WERI-Rb-1 (cell line): ENCODE results near the gene PNLIP.

Experiments used
- DNase-seq: peaks from one replicate; pipeline ENCODE4 v3.0.0-alpha.2; 2020
- H3K27ac ChIP-seq: fragments of 250-450 bp; sonication (Bioruptor Pico); 2 replicates; pipeline ENCODE4 v1.5.1; 2020; ENCODE audit warnings: mild to moderate bottlenecking, moderate library complexity
- H3K27me3 ChIP-seq: fragments of 250-450 bp; sonication (Bioruptor Pico); 2 replicates; pipeline ENCODE4 v1.5.1; 2021; ENCODE audit warnings: mild to moderate bottlenecking, low read depth, moderate library complexity; ENCODE audit not compliant: insufficient read depth, severe bottlenecking
- H3K36me3 ChIP-seq: fragments of 250-450 bp; sonication (Bioruptor Pico); 2 replicates; pipeline ENCODE4 v1.5.1; 2020; ENCODE audit warnings: mild to moderate bottlenecking, moderate library complexity
- H3K4me3 ChIP-seq: 2 replicates; pipeline ENCODE4 v1.5.1; 2011; ENCODE audit warnings: low read depth, mild to moderate bottlenecking, control low read depth, low read length
- H3K9me3 ChIP-seq: fragments of 250-450 bp; sonication (Bioruptor Pico); 2 replicates; pipeline ENCODE4 v1.5.1; 2021; ENCODE audit warnings: mild to moderate bottlenecking, moderate library complexity; ENCODE audit not compliant: severe bottlenecking
- CTCF ChIP-seq: IDR thresholded peaks from 2 replicates; pipeline ENCODE4 v1.5.1; 2011; ENCODE audit warnings: low read depth, mild to moderate bottlenecking, control low read depth, inconsistent platforms, low read length

Gene PNLIP

DNA sequence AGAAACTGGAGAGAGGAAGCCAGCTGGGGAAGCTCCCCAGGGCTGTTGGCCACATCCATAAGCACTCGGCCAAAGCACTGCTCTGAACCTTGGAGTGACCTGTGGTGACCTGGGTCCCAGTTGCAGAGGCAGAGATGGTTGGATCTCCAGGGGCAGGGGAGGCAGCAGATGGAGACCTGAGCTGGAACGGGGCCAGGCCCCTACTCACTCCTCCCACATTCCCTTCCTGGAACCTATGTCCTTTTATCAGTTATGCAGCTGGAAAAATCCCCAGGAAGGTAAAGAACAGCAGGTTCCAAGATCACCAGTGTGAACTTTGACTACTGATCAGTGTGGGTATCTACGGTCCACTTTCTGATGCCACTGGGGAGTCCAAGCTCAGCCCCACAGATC is 65.4 kb downstream of the PNLIP start:
- no peaks in the 10 kb centered on the region for H3K27me3 ChIP-seq
- no peak overlapping the region for H3K4me3 ChIP-seq
- H3K27ac ChIP-seq, result no peak overlapping the region
- no peak for TF ChIP-seq CTCF
- H3K36me3 ChIP-seq, result no peaks in the 10 kb centered on the region
- no peaks in the 10 kb centered on the region for H3K9me3 ChIP-seq
- DNase-seq, result no peak

GRCh38 chr10:116612107-116612769 is 66.5 kb downstream of the PNLIP start:
- H3K4me3 ChIP-seq, result no peak overlapping the region
- no peaks in the 10 kb centered on the region for H3K9me3 ChIP-seq

GRCh38 chr10:116613471-116613870 is 67.7 kb downstream of the PNLIP start:
- H3K36me3 ChIP-seq, result no peaks in the 10 kb centered on the region
- no peak for TF ChIP-seq CTCF
- no peak overlapping the region for H3K27ac ChIP-seq
- H3K27me3 ChIP-seq, result no peaks in the 10 kb centered on the region
- DNase-seq, result no peak
- H3K9me3 ChIP-seq, result no peaks in the 10 kb centered on the region
- H3K4me3 ChIP-seq, result no peak overlapping the region

More at GRCh38 chr10:116612107-116612769, 66.5 kb downstream of the PNLIP start:
- TF ChIP-seq CTCF, result no peak
- no peaks in the 10 kb centered on the region for H3K27me3 ChIP-seq
- H3K27ac ChIP-seq, result no peak overlapping the region
- no peak for DNase-seq
- H3K36me3 ChIP-seq, result no peaks in the 10 kb centered on the region

GRCh38 chr10:116614796-116615195 is 69.1 kb downstream of the PNLIP start:
- Histone ChIP-seq H3K27ac (no peak overlapping the region), H3K9me3 (no peaks in the 10 kb centered on the region), H3K27me3 (no peaks in the 10 kb centered on the region), H3K4me3 (no peak overlapping the region), H3K36me3 (no peaks in the 10 kb centered on the region)
- no peak for TF ChIP-seq CTCF
- DNase-seq, result no peak

DNA sequence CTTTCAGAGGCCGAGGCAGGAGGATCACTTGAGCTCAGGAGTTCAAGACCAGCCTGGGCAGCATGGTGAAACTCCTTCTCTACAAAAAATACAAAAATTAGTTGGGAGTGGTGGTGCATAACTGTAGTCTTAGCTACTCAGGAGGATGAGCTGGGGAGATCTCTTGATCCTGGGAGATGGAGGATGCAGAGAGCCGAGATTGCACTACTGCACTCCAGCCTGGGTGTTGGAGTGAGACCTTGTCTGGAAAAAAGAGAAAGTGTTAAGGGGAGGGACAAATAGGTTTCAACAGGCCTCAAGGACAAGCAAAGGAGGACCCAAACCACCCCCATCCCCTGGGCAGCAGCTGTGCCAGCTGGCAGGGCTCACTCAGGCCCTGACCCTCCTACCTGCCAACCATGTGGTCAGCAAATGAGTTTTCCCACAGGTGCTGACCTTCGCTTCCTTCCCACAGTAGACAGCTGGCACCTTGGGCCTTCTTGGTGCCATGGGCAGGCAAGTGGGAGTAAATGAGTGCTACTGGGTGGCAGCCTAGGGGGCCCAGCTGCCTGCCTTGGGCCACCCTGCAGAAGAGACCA is 69.6 kb downstream of the PNLIP start:
- Histone ChIP-seq H3K27me3 (no peaks in the 10 kb centered on the region), H3K9me3 (no peaks in the 10 kb centered on the region), H3K4me3 (no peak overlapping the region), H3K27ac (no peak overlapping the region), H3K36me3 (no peaks in the 10 kb centered on the region)
- TF ChIP-seq CTCF, result no peak
- DNase-seq, result no peak
